K562 (cell line): ENCODE data around the gene ARAP1. TPM values are rescaled to one million over a fixed set of nuclear protein-coding genes. Genes with fewer than 3 reads are reported as not detected.

ENCODE experiments used
- ATAC-seq: fragments of 200-7000 bp; cut with Tn5 transposase; 3 replicates; pipeline ENCODE4 v1.9.1; 2020; ENCODE audit warnings: moderate library complexity
- BruUV-seq: library from RNA; stranded (reverse); fragments of 400-500 nt; replicated peaks from 2 replicates; lab custom pipeline; 2021; lab: Mats Ljungman, UMichigan
- CTCF ChIA-PET: fragments of 300-600 bp; formaldehyde crosslinking; extraction: SDS; loops from one replicate; lab custom pipeline; 2021; ENCODE audit warnings: low intra/inter-chr PET ratio; lab: Yijun Ruan, JAX
- POLR2A ChIA-PET: fragments of 300-600, 350-650 bp; sonication (Branson Sonifier 250); formaldehyde crosslinking; extraction: SDS; loops from one replicate; lab custom pipeline; 2021; ENCODE audit warnings: antibody characterized with exemption, inconsistent platforms; lab: Yijun Ruan, JAX
- DNase-seq, 4 experiments: peaks; one replicate each; pipeline versions ENCODE4 v3.0.0 to v3.0.0-alpha.2; 2011 to 2018; ENCODE audit warnings: low spot score in 3 of 4, mixed read lengths in 3 of 4; ENCODE audit errors: extremely low read depth in 1 of 4
- FAIRE-seq: peaks from 2 replicates; lab custom pipeline; 2011; peaks lifted over from hg19 to GRCh38; lab: Jason Lieb, UNC
- H2AFZ ChIP-seq: 2 replicates; pipeline ENCODE4 v1.6.0; 2011; ENCODE audit warnings: low read depth, low read length, control low read depth, inconsistent platforms
- H3K27ac ChIP-seq: fragments of 200-600 bp; 3 replicates; pipeline ENCODE4 v1.8.0; 2011; ENCODE audit warnings: low read depth, mild to moderate bottlenecking, control low read depth, inconsistent platforms, low read length, moderate library complexity, mixed read lengths; ENCODE audit errors: extremely low read depth
- H3K27me3 ChIP-seq, 2 experiments: fragments of 300-600 bp in 1 of 2; 2 replicates in 1 of 2; 3 replicates in 1 of 2; pipeline versions ENCODE4 v1.6.0 to v1.8.0; 2011; ENCODE audit warnings: inconsistent platforms in 2 of 2, low read length in 2 of 2, mild to moderate bottlenecking in 1 of 2, mixed read lengths in 1 of 2, moderate library complexity in 1 of 2; ENCODE audit not compliant: control insufficient read depth in 2 of 2, insufficient read depth in 2 of 2
- H3K36me3 ChIP-seq: fragments of 300-600 bp; 3 replicates; pipeline ENCODE4 v1.8.0; 2011; ENCODE audit warnings: mild to moderate bottlenecking, low read length, inconsistent platforms; ENCODE audit not compliant: control insufficient read depth, insufficient read depth
- H3K4me1 ChIP-seq, 2 experiments: fragments of 200-600 bp in 1 of 2; replicated peaks in 1 of 2; 2 replicates in 1 of 2; 3 replicates in 1 of 2; pipeline versions ENCODE4 v1.5.1 to v1.8.0; 2011; ENCODE audit warnings: inconsistent platforms in 2 of 2, low read length in 2 of 2, mild to moderate bottlenecking in 1 of 2, mixed read lengths in 1 of 2, moderate library complexity in 1 of 2; ENCODE audit not compliant: control insufficient read depth in 2 of 2, insufficient read depth in 2 of 2
- H3K4me2 ChIP-seq: 2 replicates; pipeline ENCODE4 v1.6.1; 2011; ENCODE audit warnings: low read length, control low read depth, inconsistent platforms, mixed read lengths; ENCODE audit not compliant: insufficient read depth
- H3K4me3 ChIP-seq: fragments of 200-600 bp; sonication (generic), shearing (Covaris generic); 2 replicates; pipeline ENCODE4 v1.5.1; 2016; ENCODE audit warnings: control low read depth, inconsistent platforms
- H3K79me2 ChIP-seq: fragments of 200-600 bp; 3 replicates; pipeline ENCODE4 v1.8.0; 2011; ENCODE audit warnings: low read length, inconsistent platforms; ENCODE audit not compliant: control insufficient read depth, insufficient read depth
- H3K9ac ChIP-seq, 2 experiments: 2 replicates each; pipeline versions ENCODE4 v1.6.0 to v1.6.1; 2011; ENCODE audit warnings: low read depth in 2 of 2, low read length in 2 of 2, control low read depth in 1 of 2, inconsistent platforms in 1 of 2, mild to moderate bottlenecking in 1 of 2, mixed read lengths in 1 of 2; ENCODE audit not compliant: insufficient read depth in 1 of 2
- H3K9me1 ChIP-seq: one replicate; pipeline ENCODE4 v1.6.0; 2011; ENCODE audit warnings: inconsistent platforms, mild to moderate bottlenecking, low read length, moderate library complexity; ENCODE audit not compliant: control insufficient read depth, insufficient read depth
- H3K9me3 ChIP-seq: replicated peaks from 2 replicates; pipeline ENCODE4 v1.5.1; 2011; ENCODE audit warnings: low read depth, low read length, inconsistent platforms; ENCODE audit not compliant: control insufficient read depth, insufficient read depth
- H4K20me1 ChIP-seq: replicated peaks from 2 replicates; pipeline ENCODE4 v1.6.1; 2011; ENCODE audit warnings: low read length, inconsistent platforms, mixed read lengths; ENCODE audit not compliant: control insufficient read depth, insufficient read depth
- BRD9 ChIP-seq: fragments of 450-650 bp; IDR thresholded peaks from 2 replicates; pipeline ENCODE4 v1.6.1; 2018; ENCODE audit warnings: low read depth; ENCODE audit not compliant: partially characterized antibody
- CEBPG ChIP-seq, 3 experiments: fragments of 200-800 bp in 1 of 3; sonication (Bioruptor generic) in 1 of 3; sonication (generic) in 1 of 3; formaldehyde crosslinking in 1 of 3; IDR thresholded peaks in 2 of 3; conservative IDR thresholded peaks in 1 of 3; 2 replicates each; pipeline versions ENCODE4 v1.6.1 to v1.8.0; 2016 to 2022; ENCODE audit warnings: missing compliant biosample characterization in 2 of 3, missing genetic modification characterization in 2 of 3, mild to moderate bottlenecking in 1 of 3, missing genetic modification reagents in 1 of 3
- FOXJ2 ChIP-seq: fragments of 200-800 bp; sonication (Bioruptor generic); IDR thresholded peaks from 2 replicates; pipeline ENCODE4 v1.6.1; 2016; ENCODE audit warnings: missing genetic modification characterization, missing compliant biosample characterization
- GTF2A2 ChIP-seq: IDR thresholded peaks from 2 replicates; pipeline ENCODE4 v1.6.1; 2016; ENCODE audit warnings: mild to moderate bottlenecking, missing genetic modification characterization, missing compliant biosample characterization
- IFI16 ChIP-seq: fragments of 250-450 bp; sonication (Bioruptor Pico); IDR thresholded peaks from 2 replicates; pipeline ENCODE4 v2.1.2; 2022; ENCODE audit warnings: mild to moderate bottlenecking, inconsistent platforms
- KAT2B ChIP-seq: IDR thresholded peaks from one replicate; pipeline ENCODE4 v1.6.1; 2012; ENCODE audit warnings: low read depth, mild to moderate bottlenecking, control low read depth, inconsistent platforms, low read length, moderate library complexity
- NR0B1 ChIP-seq: fragments of 450-650 bp; IDR thresholded peaks from one replicate; pipeline ENCODE4 v1.6.1; 2018; ENCODE audit warnings: mild to moderate bottlenecking, moderate library complexity; ENCODE audit not compliant: partially characterized antibody
- PCBP2 ChIP-seq: fragments of 200-400 bp; formaldehyde crosslinking; IDR thresholded peaks from 2 replicates; pipeline ENCODE4 v1.6.1; 2018; ENCODE audit warnings: low read length, low read depth, mild to moderate bottlenecking, moderate library complexity; ENCODE audit not compliant: poor library complexity, severe bottlenecking
- SMARCA4 ChIP-seq: fragments of 450-650 bp; IDR thresholded peaks from 2 replicates; pipeline ENCODE4 v1.6.1; 2016
- SREBF1 ChIP-seq: fragments of 150-350 bp; IDR thresholded peaks from 2 replicates; pipeline ENCODE4 v1.6.1; 2014; ENCODE audit warnings: antibody characterized with exemption, low read depth, low read length, borderline replicate concordance
- TCF3 ChIP-seq: sonication (generic); formaldehyde crosslinking; IDR thresholded peaks from 2 replicates; pipeline ENCODE4 v1.4.0; 2020; ENCODE audit warnings: mild to moderate bottlenecking, missing genetic modification reagents
- ZBTB7A ChIP-seq: IDR thresholded peaks from 2 replicates; pipeline ENCODE4 v1.6.1; 2011; ENCODE audit warnings: low read depth, mild to moderate bottlenecking, low read length, moderate library complexity, borderline replicate concordance; ENCODE audit not compliant: control insufficient read depth
- ZNF507 ChIP-seq: conservative IDR thresholded peaks from 2 replicates; pipeline ENCODE4 v1.6.1; 2017; ENCODE audit warnings: missing genetic modification characterization, missing compliant biosample characterization
- ZNF785 ChIP-seq: fragments of 250-450 bp; sonication (Bioruptor Pico); IDR thresholded peaks from 2 replicates; pipeline ENCODE4 v1.4.0; 2020; ENCODE audit warnings: mild to moderate bottlenecking
- WGBS: fragments of 100-300 bp; shearing (Covaris generic); methylation state at CpG from one replicate; pipeline ENCODE4 v1.1.6; 2016; ENCODE audit warnings: low coverage, mixed read lengths; ENCODE audit not compliant: insufficient coverage; ENCODE audit errors: missing lambda C conversion rate; 5-methylcytosine and 5-hydroxymethylcytosine counted together
- in situ Hi-C: fragments of 300-500 bp; cut with MboI; formaldehyde crosslinking; loops from 4 replicates; pipeline ENCODE4 v1.15.0; 2018; ENCODE audit warnings: inconsistent platforms, mixed read lengths
- intact Hi-C: fragments of 100-400 bp; cut with micrococcal nuclease; formaldehyde crosslinking; loops from 2 replicates; pipeline ENCODE4 v1.14.2; 2022
- polyA plus RNA-seq, 8 experiments: library from polyadenylated mRNA; depleted of rRNA in 4 of 8; stranded (reverse) in 5 of 8; unstranded in 3 of 8; fragments of >200 nt; fragmentation: Nextera tagmentation in 2 of 8; fragmentation: Illumina TruSeq in 1 of 8; extraction: Ambion mirVana in 2 of 8; extraction: Trizol in 1 of 8; gene quantifications; 2 replicates each; pipeline versions ENCODE4 v1.2.1 to v1.2.3, GENCODE V29; 2011 to 2014; ENCODE audit warnings: inconsistent platforms in 1 of 8, missing spikeins in 1 of 8
- total RNA-seq, 7 experiments: library from RNA; depleted of rRNA in 6 of 7; stranded (reverse); fragments of >200 nt in 6 of 7; fragmentation: Illumina TruSeq in 2 of 7; extraction: Trizol in 2 of 7; gene quantifications; 2 replicates each; pipeline versions ENCODE4 v1.2.1 to v1.2.3, GENCODE V29; 2011 to 2021; ENCODE audit warnings: low replicate concordance in 1 of 7
- TF ChIP-seq, protein P1 (sequence below): IDR thresholded peaks from 2 replicates; pipeline ENCODE4 v1.6.1; 2016; ENCODE audit warnings: missing genetic modification characterization, missing compliant biosample characterization
- TF ChIP-seq, protein P2 (sequence below): IDR thresholded peaks from 2 replicates; pipeline ENCODE4 v1.6.1; 2012; ENCODE audit warnings: low read depth, low read length, improper control_type of control experiment, borderline replicate concordance

Gene ARAP1
- total and polyA plus RNA-seq, 9 of the 15 experiments (the other 6 are each of a cell fraction or from before 2014, with no cell fraction given): 0.23 to 67.0 (median 24.6) TPM

GRCh38 chr11:72787216-72788104 lies 35.3 kb upstream of the ARAP1 start:
- Histone ChIP-seq H3K4me2 (peak overlapping the region; percentile 74), H4K20me1 (no peaks in the 10 kb centered on the region), H3K27me3 (no peaks in the 10 kb centered on the region), H2AFZ (peak overlapping the region; percentile 87), H3K4me3 (peak overlapping the region; percentile 8; the same call in 1 of the 2 replicates), H3K4me1 (peaks cover 35 to 49% of the 10 kb centered on the region in 2 experiments), H3K9ac (peak overlapping the region; percentile 73 to 84), H3K9me3 (no peaks in the 10 kb centered on the region), H3K9me1 (peaks cover 1% of the 10 kb centered on the region), H3K36me3 (no peaks in the 10 kb centered on the region), H3K27ac (peak overlapping the region; percentile 81), H3K79me2 (peaks cover 7% of the 10 kb centered on the region; the same call in 1 of the 3 replicates)
- ATAC-seq: peak; percentile 95
- peak; percentile 82 to 85 (median 84) for DNase-seq
- intact Hi-C loops (no loop called here), in situ Hi-C loops (no loop called here)
- FAIRE-seq: peak; percentile 79
- CTCF ChIA-PET: no interaction called here
- BruUV-seq: no TSS peak
- POLR2A ChIA-PET: interaction anchor here (0.6 to 2.0 kb wide), 9 partner anchors 10 to 453 kb away, joined by 3 to 36 read pairs (median 3); no protein-coding TSS in a partner anchor
- WGBS: 7% methylated on average over 14 of the region's 16 CpGs
- TF ChIP-seq, protein P1, sequence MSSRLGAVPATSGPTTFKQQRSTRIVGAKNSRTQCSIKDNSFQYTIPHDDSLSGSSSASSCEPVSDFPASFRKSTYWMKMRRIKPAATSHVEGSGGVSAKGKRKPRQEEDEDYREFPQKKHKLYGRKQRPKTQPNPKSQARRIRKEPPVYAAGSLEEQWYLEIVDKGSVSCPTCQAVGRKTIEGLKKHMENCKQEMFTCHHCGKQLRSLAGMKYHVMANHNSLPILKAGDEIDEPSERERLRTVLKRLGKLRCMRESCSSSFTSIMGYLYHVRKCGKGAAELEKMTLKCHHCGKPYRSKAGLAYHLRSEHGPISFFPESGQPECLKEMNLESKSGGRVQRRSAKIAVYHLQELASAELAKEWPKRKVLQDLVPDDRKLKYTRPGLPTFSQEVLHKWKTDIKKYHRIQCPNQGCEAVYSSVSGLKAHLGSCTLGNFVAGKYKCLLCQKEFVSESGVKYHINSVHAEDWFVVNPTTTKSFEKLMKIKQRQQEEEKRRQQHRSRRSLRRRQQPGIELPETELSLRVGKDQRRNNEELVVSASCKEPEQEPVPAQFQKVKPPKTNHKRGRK (tag): no peak
- TF ChIP-seq IFI16 (CRISPR knock-in tag) (no peak), ZBTB7A (peak; percentile 24; the same call in 1 of the 2 replicates), FOXJ2 (tag) (no peak), TCF3 (CRISPR knock-in tag) (0 out of 2 replicates have a peak, but pooled peaks have one; percentile 13), BRD9 (no peak), GTF2A2 (tag) (no peak), ZNF785 (CRISPR knock-in tag) (no peak), SREBF1 (no peak), CEBPG (CRISPR knock-in tag; IDR thresholded peaks at IDR 0.05) (no peak), CEBPG (tag; conservative IDR thresholded peaks at IDR 0.05 in 1 of 2, IDR thresholded peaks at IDR 0.05 in 1 of 2) (no peak), NR0B1 (no peak), ZNF507 (no peak), KAT2B (no peak), PCBP2 (no peak), SMARCA4 (0 out of 2 replicates have a peak, but pooled peaks have one; percentile 18)
- TF ChIP-seq, protein P2, sequence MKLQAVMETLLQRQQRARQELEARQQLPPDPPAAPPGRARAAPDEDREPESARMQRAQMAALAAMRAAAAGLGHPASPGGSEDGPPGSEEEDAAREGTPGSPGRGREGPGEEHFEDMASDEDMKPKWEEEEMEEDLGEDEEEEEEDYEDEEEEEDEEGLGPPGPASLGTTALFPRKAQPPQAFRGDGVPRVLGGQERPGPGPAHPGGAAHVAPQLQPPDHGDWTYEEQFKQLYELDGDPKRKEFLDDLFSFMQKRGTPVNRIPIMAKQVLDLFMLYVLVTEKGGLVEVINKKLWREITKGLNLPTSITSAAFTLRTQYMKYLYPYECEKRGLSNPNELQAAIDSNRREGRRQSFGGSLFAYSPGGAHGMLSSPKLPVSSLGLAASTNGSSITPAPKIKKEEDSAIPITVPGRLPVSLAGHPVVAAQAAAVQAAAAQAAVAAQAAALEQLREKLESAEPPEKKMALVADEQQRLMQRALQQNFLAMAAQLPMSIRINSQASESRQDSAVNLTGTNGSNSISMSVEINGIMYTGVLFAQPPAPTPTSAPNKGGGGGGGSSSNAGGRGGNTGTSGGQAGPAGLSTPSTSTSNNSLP: no peak
